DOHH2 (cell line): ENCODE measurements around the gene CAMTA1.

Source experiments
- H3F3A ChIP-seq: fragments of 200-600 bp; sonication (generic), shearing (Covaris generic); 2 replicates; pipeline ENCODE4 v1.6.0; 2016; ENCODE audit warnings: antibody characterized with exemption, mild to moderate bottlenecking; ENCODE audit not compliant: control insufficient read depth, insufficient read depth
- H3K27ac ChIP-seq: fragments of 200-600 bp; sonication (generic); 2 replicates; pipeline ENCODE4 v1.5.1; 2014; ENCODE audit warnings: low read depth, mild to moderate bottlenecking, low read length, moderate library complexity
- H3K27me3 ChIP-seq: fragments of 200-600 bp; sonication (generic); 2 replicates; pipeline ENCODE4 v1.6.1; 2014; ENCODE audit warnings: mild to moderate bottlenecking, low read length, mixed read lengths; ENCODE audit not compliant: control insufficient read depth
- H3K36me3 ChIP-seq: fragments of 200-600 bp; sonication (generic); 2 replicates; pipeline ENCODE4 v1.6.1; 2014; ENCODE audit warnings: mild to moderate bottlenecking, low read length, moderate library complexity, mixed read lengths; ENCODE audit not compliant: control insufficient read depth
- H3K4me1 ChIP-seq: fragments of 200-600 bp; sonication (generic); 2 replicates; pipeline ENCODE4 v1.6.1; 2014; ENCODE audit warnings: mild to moderate bottlenecking, low read length, mixed read lengths; ENCODE audit not compliant: control insufficient read depth
- H3K4me2 ChIP-seq: fragments of 200-600 bp; sonication (generic); 2 replicates; pipeline ENCODE4 v1.6.0; 2014; ENCODE audit warnings: mild to moderate bottlenecking, low read length, moderate library complexity
- H3K4me3 ChIP-seq: fragments of 200-600 bp; sonication (generic); 2 replicates; pipeline ENCODE4 v1.5.1; 2014; ENCODE audit warnings: mild to moderate bottlenecking, low read length, mixed read lengths
- H3K79me2 ChIP-seq: fragments of 200-600 bp; sonication (generic); 2 replicates; pipeline ENCODE4 v1.6.1; 2014; ENCODE audit warnings: mild to moderate bottlenecking, low read length, mixed read lengths; ENCODE audit not compliant: control insufficient read depth
- H3K9me2 ChIP-seq: fragments of 200-600 bp; sonication (generic); replicated peaks from 2 replicates; pipeline ENCODE4 v1.6.1; 2014; ENCODE audit warnings: mild to moderate bottlenecking, low read length, mixed read lengths; ENCODE audit not compliant: control insufficient read depth
- H3K9me3 ChIP-seq: fragments of 200-600 bp; sonication (generic); 2 replicates; pipeline ENCODE4 v1.6.1; 2014; ENCODE audit warnings: antibody characterized with exemption, low read length, mixed read lengths; ENCODE audit not compliant: control insufficient read depth, insufficient read depth
- H4K20me1 ChIP-seq: fragments of 200-600 bp; sonication (generic); 2 replicates; pipeline ENCODE4 v1.6.0; 2014; ENCODE audit warnings: low read depth, mild to moderate bottlenecking, antibody characterized with exemption, low read length, moderate library complexity; ENCODE audit not compliant: control insufficient read depth, insufficient read depth
- CTCF ChIP-seq: fragments of 200-600 bp; sonication (generic); IDR thresholded peaks from one replicate; pipeline ENCODE4 v1.5.1; 2014; ENCODE audit warnings: antibody characterized with exemption, mild to moderate bottlenecking, low read depth, low read length; ENCODE audit not compliant: poor library complexity, severe bottlenecking
- EZH2phosphoT487 ChIP-seq: fragments of 200-600 bp; sonication (generic); IDR thresholded peaks from 2 replicates; pipeline ENCODE4 v1.6.1; 2017; ENCODE audit warnings: borderline replicate concordance, mild to moderate bottlenecking, antibody characterized with exemption, low read length, moderate library complexity, mixed read lengths

CAMTA1 gene

GRCh38 chr1:7698641-7699040 is 913.4 kb downstream of the CAMTA1 start:
- Histone ChIP-seq H3K9me3 (no peaks in the 10 kb centered on the region), H4K20me1 (no peaks in the 10 kb centered on the region), H3K4me2 (no peak overlapping the region), H3K36me3 (no peaks in the 10 kb centered on the region), H3F3A (no peaks in the 10 kb centered on the region), H3K27me3 (no peaks in the 10 kb centered on the region), H3K79me2 (no peaks in the 10 kb centered on the region), H3K4me1 (no peaks in the 10 kb centered on the region), H3K4me3 (no peak overlapping the region), H3K27ac (no peak overlapping the region), H3K9me2 (no peaks in the 10 kb centered on the region)
- TF ChIP-seq CTCF (no peak), EZH2phosphoT487 (no peak)

- Histone ChIP-seq H3K9me2 (no peaks in the 10 kb centered on the region), H3K4me1 (no peaks in the 10 kb centered on the region), H3F3A (no peaks in the 10 kb centered on the region), H3K36me3 (no peaks in the 10 kb centered on the region), H3K4me2 (no peak overlapping the region), H3K27me3 (no peaks in the 10 kb centered on the region), H3K4me3 (no peak overlapping the region), H3K79me2 (no peaks in the 10 kb centered on the region), H3K27ac (no peak overlapping the region), H3K9me3 (no peaks in the 10 kb centered on the region), H4K20me1 (no peaks in the 10 kb centered on the region)
- no peak for TF ChIP-seq EZH2phosphoT487
- no peak for TF ChIP-seq CTCF
These were observed 917.1 kb downstream of the CAMTA1 start for GRCh38 chr1:7702365-7702764.

GRCh38 chr1:7703321-7704213 is 918.3 kb downstream of the CAMTA1 start:
- no peaks in the 10 kb centered on the region for H3F3A ChIP-seq
- no peak overlapping the region for H3K4me3 ChIP-seq
- no peaks in the 10 kb centered on the region for H3K9me3 ChIP-seq
- H4K20me1 ChIP-seq, result no peaks in the 10 kb centered on the region
- H3K27me3 ChIP-seq, result no peaks in the 10 kb centered on the region
- no peak overlapping the region for H3K4me2 ChIP-seq
- no peaks in the 10 kb centered on the region for H3K9me2 ChIP-seq
- no peaks in the 10 kb centered on the region for H3K4me1 ChIP-seq
- no peak for TF ChIP-seq EZH2phosphoT487
- no peak for TF ChIP-seq CTCF
- H3K79me2 ChIP-seq, result no peaks in the 10 kb centered on the region
- H3K27ac ChIP-seq, result no peak overlapping the region
- H3K36me3 ChIP-seq, result no peaks in the 10 kb centered on the region
